Activated CD4-positive, CD25-positive, alpha-beta regulatory T cell treated with anti-CD3 and anti-CD28 coated beads, Interleukin-2, amount 50 U/mL, for 24 hours (primary cell): ENCODE data around the gene RBM33.

ENCODE experiments used
- ATAC-seq, 2 donors: fragments of 150-1000 bp; cut with Tn5 transposase; one replicate each; pipeline ENCODE4 v1.10.0; 2021; ENCODE audit warnings: mild to moderate bottlenecking in 1 of 2, moderate library complexity in 1 of 2

The RBM33 gene

GRCh38 chr7:155780884-155781283 is 136.4 kb downstream of the RBM33 start:
- ATAC-seq: no peak

- no peak for ATAC-seq
Observed at GRCh38 chr7:155781433-155781832, 137.0 kb downstream of the RBM33 start.

DNA sequence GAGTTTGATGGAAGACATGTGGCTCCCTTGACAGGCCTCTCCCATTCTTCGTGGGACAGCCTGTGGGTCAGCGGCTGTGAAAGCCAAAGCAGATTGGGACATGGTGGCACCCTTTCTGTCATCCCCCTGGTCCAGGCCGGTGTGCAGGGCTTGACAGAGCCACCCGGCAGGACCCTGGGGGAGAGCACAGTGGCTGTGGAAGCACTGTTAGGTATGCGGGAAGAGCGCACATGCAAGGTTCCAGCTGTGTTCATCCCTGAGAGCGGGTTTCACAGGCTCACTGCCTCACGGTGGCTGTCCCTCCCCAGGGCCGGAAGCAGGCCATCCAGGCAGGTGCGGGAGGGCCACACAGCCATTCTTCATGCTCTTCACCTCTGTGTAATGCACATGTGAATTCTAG is 138.0 kb downstream of the RBM33 start:
- ATAC-seq: no peak

DNA sequence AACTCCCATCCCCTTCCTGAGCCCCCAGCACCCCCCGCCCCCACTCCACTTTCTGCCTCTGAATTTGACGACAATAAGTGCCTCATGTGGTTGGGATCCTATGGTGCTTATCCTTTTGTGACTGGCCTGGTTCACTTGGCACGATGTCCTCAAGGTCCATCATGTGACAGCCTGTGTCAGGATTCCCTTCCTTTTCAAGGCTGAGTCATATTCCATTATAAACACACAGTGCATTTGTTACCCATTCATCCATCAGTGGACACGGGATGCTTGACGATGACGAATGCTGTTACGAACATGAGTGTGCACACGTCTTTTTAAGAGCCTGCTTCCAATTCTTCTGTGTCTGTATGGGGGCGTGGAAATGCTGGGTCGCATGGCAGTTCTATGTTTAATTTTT is 141.1 kb downstream of the RBM33 start:
- no peak for ATAC-seq

DNA sequence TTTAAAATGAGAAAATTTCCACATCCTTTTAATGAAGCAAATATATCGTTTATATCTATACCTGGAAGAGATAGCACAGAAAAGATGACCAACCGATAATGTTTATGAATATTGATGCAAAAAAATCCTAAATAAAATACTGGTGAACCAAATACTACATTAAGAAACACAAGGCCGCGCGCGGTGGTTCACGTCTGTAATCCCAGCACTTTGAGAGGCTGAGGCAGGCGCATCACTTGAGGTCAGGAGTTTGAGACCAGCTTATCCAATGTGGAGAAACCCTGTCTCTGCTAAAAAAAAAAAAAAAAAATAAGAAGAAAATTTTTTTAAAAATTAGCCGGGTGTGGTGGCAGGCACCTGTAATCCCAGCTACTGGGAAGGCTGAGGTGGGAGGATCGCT is 142.0 kb downstream of the RBM33 start:
- ATAC-seq: no peak

GRCh38 chr7:155787171-155787851 is 142.8 kb downstream of the RBM33 start:
- ATAC-seq: no peak

- ATAC-seq: no peak
Observed at GRCh38 chr7:155788616-155789000, 144.1 kb downstream of the RBM33 start.

GRCh38 chr7:155789001-155789725 is 144.7 kb downstream of the RBM33 start:
- ATAC-seq: no peak

DNA sequence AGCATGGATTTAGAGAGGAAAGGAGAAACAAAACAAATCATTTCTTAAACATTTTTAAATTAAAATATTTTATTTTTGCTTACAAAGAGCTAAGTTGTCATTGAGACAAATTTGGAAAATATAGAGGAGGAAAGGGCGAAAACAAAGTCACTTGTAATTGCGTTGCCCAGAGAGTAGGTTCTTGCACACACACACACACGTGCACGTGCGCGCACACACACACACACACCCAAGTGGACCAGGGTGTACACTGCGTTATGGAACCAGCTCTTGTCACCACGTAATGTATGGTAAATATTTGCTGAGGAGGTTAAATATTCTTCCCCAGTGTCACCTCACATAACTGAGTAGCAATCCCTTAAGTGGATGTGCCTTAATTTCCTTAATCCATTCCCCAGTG is 146.2 kb downstream of the RBM33 start:
- no peak for ATAC-seq

- ATAC-seq: no peak
Observed at GRCh38 chr7:155791214-155791737, 146.8 kb downstream of the RBM33 start.

DNA sequence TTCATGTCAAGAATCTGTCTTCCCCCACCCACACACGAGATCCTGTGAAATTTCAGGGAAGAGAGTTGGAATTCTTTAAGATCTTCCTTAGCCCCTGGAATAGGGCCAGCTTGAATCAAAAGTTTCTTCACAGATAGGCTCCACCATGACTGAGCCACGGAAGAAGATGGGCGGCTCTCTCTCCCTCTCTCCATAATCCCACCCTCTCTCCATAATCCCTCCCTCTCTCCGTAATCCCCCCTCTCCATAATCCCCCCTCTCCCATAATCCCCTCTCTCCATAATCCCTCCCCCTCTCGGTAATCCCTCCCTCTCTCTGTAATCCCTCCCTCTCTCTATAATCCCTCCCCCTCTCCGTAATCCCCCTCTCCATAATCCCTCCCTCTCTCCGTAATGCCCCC is 147.4 kb downstream of the RBM33 start:
- ATAC-seq: no peak

DNA sequence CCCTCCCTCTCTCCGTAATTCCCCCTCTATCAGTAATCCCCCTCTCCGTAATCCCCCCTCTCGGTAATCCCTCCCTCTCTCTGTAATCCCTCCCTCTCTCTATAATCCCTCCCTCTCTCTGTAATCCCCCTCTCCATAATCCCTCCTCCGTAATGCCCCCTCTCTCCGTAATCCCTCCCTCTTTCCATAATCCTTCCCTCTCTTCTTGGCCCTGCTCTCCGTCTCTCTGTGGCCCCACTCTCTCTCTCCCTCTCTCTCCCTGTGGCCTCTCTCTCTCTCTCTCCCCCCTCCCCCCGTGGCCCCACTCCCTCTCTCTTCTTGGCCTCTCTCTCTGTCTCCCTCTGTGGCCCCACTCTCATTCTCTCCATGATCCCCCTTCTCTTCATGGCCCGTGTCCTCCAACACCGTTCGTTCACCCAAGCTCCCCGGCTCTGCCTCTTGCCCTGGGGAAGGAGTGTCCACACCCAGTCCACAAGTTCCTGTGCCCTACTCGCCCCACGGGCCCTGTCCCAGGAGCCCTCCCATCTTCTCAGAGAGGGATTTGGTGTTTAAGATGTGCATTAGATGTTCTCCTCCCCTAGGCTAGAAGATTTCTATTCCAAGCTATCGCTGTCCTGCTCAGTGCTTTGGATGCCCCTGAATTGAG is 148.0 kb downstream of the RBM33 start:
- ATAC-seq: no peak

GRCh38 chr7:155792999-155793560 is 148.6 kb downstream of the RBM33 start:
- ATAC-seq: no peak

- ATAC-seq: no peak
Observed at GRCh38 chr7:155793720-155794119, 149.3 kb downstream of the RBM33 start.

- ATAC-seq: no peak
Observed at GRCh38 chr7:155794196-155794595, 149.7 kb downstream of the RBM33 start.

- ATAC-seq: no peak
Observed at GRCh38 chr7:155795401-155795800, 150.9 kb downstream of the RBM33 start.

- no peak for ATAC-seq
Observed at GRCh38 chr7:155795951-155796350, 151.5 kb downstream of the RBM33 start.

DNA sequence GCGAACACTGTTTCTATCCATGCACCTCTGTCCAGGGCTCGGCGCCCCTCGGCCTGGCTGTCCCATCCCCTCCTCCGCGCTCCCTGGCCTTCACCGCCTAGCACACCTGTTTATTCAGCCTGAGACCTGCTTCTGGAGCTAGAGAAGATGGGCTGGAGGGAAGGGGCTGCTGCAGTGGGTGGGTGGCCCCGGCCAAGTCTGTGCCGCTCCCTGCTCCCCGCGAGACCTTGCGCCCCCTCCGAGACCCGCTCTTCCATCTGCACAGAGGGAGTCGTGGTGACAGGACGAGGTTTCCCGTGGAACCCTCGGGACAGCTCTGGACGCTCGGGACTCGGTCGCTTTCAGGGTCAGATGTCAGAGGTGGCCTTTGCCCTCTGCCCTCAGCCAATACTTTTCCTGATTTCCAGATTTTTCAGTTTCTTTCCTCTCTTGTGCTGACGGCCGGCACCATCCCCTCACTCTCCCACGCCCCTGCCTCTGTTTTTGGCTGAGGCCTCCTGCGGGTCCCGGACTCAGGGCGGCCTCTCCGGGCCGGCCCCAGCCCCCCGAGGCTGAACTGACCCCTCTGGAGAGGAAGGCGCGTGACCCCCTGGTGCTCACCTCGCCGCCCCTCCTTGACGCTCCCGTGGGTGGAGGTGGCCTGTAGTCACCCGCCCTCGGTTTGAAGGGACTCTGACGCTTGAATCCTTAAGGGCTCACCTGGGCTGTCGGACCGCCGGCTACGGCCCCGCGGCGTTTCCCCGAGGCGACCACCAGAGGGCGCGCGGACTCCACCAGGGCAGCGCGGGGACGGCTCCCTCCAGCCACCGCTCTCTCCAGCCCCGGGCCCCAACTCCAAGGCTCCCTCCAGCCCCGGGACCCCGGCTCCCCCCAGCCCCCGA is 152.2 kb downstream of the RBM33 start:
- ATAC-seq: peak; percentile 49 to 62

GRCh38 chr7:155797262-155798250 is 153.1 kb downstream of the RBM33 start:
- no peak for ATAC-seq

DNA sequence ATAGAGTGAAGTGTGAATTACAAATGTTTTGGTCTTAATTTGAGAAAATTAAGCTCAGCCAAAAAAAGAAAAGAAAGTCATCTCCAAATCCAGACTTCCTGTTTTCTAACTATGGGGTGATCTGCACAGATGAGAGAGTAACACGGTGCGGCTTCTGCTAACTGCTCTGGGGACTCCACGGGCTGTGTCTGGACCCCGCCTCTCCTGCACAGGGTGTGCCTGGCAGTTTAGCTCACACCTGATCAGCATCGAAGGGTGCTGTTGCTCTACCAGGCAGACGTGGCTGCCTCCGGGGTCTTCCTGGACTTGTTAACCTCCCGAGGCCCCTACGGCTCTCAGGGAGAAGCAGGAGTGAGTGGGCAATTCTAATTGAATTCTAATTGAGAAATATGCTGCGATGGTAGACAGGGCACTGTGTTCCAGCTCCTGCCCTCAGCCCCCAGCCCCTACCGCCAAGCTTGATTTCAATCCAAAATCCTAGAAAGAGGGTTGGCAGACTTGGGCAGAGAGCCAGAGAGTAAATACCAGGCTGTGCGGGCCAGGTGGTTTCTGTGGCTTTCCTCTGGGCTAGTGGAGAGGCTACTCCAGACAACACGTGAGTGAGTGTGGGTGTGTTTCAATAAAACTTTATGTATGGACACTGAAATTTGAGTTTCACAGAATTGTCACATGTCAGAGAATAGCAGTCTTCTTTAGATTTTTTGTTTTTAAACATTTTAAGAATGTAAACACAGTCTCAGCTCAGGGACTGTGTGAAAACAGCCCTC is 154.4 kb downstream of the RBM33 start:
- no peak for ATAC-seq
